PC-9 (cell line): Measurements from ENCODE around the gene C2CD3. TPM values are rescaled to one million over a fixed set of nuclear protein-coding genes. Genes with fewer than 3 reads are reported as not detected.
"Not testable (repeated sequence)": the region's sequence is repeated elsewhere in the genome, so short reads cannot be mapped to it uniquely, and the experiment has no call there.

Experiments used
- BruUV-seq: library from RNA; stranded (reverse); fragments of 400-500 nt; replicated peaks from 2 replicates; lab custom pipeline; 2021; lab: Mats Ljungman, UMichigan
- CTCF ChIA-PET: fragments of 300-600 bp; sonication (Branson Sonifier 250); formaldehyde crosslinking; loops from one replicate; lab custom pipeline; 2022; ENCODE audit warnings: antibody characterized with exemption; lab: Charles Lee
- POLR2A ChIA-PET: fragments of 300-600 bp; sonication (Branson Sonifier 250); formaldehyde crosslinking; loops from one replicate; lab custom pipeline; 2022; ENCODE audit warnings: antibody characterized with exemption; ENCODE audit not compliant: unreplicated experiment; lab: Charles Lee
- DNase-seq, 2 experiments: peaks; one replicate each; pipeline versions ENCODE4 v3.0.0 to v3.0.0-alpha.2; 2015 to 2022; ENCODE audit warnings: mixed read lengths in 1 of 2
- H2AFZ ChIP-seq: fragments of 200-600 bp; sonication (generic); 2 replicates; pipeline ENCODE4 v1.8.1; 2017; ENCODE audit warnings: antibody characterized with exemption
- H3F3A ChIP-seq: fragments of 200-600 bp; sonication (generic); 2 replicates; pipeline ENCODE4 v1.8.1; 2017; ENCODE audit warnings: antibody characterized with exemption, mild to moderate bottlenecking, low read depth; ENCODE audit not compliant: insufficient read depth
- H3K27ac ChIP-seq: fragments of 200-600 bp; sonication (generic); 2 replicates; pipeline ENCODE4 v1.6.1; 2016; ENCODE audit warnings: mixed run types
- H3K27me3 ChIP-seq: fragments of 200-600 bp; sonication (generic); 2 replicates; pipeline ENCODE4 v1.6.1; 2016; ENCODE audit warnings: low read depth, mixed run types; ENCODE audit not compliant: insufficient read depth
- H3K36me3 ChIP-seq: fragments of 200-600 bp; sonication (generic); 2 replicates; pipeline ENCODE4 v1.6.1; 2016; ENCODE audit warnings: low read depth, mixed run types
- H3K4me1 ChIP-seq: fragments of 200-600 bp; sonication (generic); replicated peaks from 2 replicates; pipeline ENCODE4 v1.6.1; 2016; ENCODE audit warnings: mixed run types; ENCODE audit not compliant: insufficient read depth
- H3K4me2 ChIP-seq: fragments of 200-600 bp; sonication (generic); 2 replicates; pipeline ENCODE4 v1.6.1; 2017; ENCODE audit warnings: mixed run types
- H3K4me3 ChIP-seq: fragments of 200-600 bp; sonication (generic); 2 replicates; pipeline ENCODE4 v1.6.1; 2016; ENCODE audit warnings: mixed run types
- H3K79me2 ChIP-seq: fragments of 200-600 bp; sonication (generic); 2 replicates; pipeline ENCODE4 v1.6.1; 2017; ENCODE audit warnings: low read depth, mixed run types
- H3K9me2 ChIP-seq: fragments of 200-600 bp; sonication (generic); 2 replicates; pipeline ENCODE4 v1.8.1; 2017; ENCODE audit warnings: mild to moderate bottlenecking; ENCODE audit not compliant: insufficient read depth
- H3K9me3 ChIP-seq: fragments of 200-600 bp; sonication (generic); 2 replicates; pipeline ENCODE4 v1.8.1; 2016; ENCODE audit warnings: low read depth; ENCODE audit not compliant: insufficient read depth
- H4K20me1 ChIP-seq: fragments of 200-600 bp; sonication (generic); 2 replicates; pipeline ENCODE4 v1.8.1; 2017; ENCODE audit not compliant: insufficient read depth
- EZH2 ChIP-seq: fragments of 200-600 bp; sonication (generic); IDR thresholded peaks from 2 replicates; pipeline ENCODE4 v1.8.0; 2017; ENCODE audit warnings: antibody characterized with exemption, low read depth
- intact Hi-C: fragments of 100-400 bp; cut with micrococcal nuclease; formaldehyde crosslinking; loops from one replicate; pipeline ENCODE4 v1.10.0; 2022; ENCODE audit not compliant: unreplicated experiment
- total RNA-seq: library from RNA; stranded (reverse); gene quantifications from 2 replicates; pipeline ENCODE4 v1.2.3, GENCODE V29; 2021
- TF ChIP-seq, protein P1 (sequence below): fragments of 200-600 bp; sonication (generic); conservative IDR thresholded peaks from 2 replicates; pipeline ENCODE4 v1.6.1; 2017; ENCODE audit warnings: mixed run types, antibody characterized with exemption, mild to moderate bottlenecking, moderate library complexity

The C2CD3 gene
- total RNA-seq, 1 experiment from 2014 or later, result 50.0 TPM

- Histone ChIP-seq H3K4me2 (no peak overlapping the region), H2AFZ (no peak overlapping the region), H3K36me3 (peaks cover 30% of the 10 kb centered on the region), H4K20me1 (no peaks in the 10 kb centered on the region), H3K4me1 (peaks cover 8% of the 10 kb centered on the region), H3K4me3 (no peak overlapping the region), H3K27ac (no peak overlapping the region), H3K9me2 (no peaks in the 10 kb centered on the region), H3K27me3 (no peaks in the 10 kb centered on the region), H3K9me3 (no peaks in the 10 kb centered on the region), H3K79me2 (0 out of 2 replicates have a peak, but pooled peaks cover 3% of the 10 kb centered on the region), H3F3A (peaks cover 4% of the 10 kb centered on the region)
- DNase-seq, result no peak
- CTCF ChIA-PET, result no interaction called here
- POLR2A ChIA-PET, result no interaction called here
- intact Hi-C loops, result no loop called here
- TF ChIP-seq, protein P1, sequence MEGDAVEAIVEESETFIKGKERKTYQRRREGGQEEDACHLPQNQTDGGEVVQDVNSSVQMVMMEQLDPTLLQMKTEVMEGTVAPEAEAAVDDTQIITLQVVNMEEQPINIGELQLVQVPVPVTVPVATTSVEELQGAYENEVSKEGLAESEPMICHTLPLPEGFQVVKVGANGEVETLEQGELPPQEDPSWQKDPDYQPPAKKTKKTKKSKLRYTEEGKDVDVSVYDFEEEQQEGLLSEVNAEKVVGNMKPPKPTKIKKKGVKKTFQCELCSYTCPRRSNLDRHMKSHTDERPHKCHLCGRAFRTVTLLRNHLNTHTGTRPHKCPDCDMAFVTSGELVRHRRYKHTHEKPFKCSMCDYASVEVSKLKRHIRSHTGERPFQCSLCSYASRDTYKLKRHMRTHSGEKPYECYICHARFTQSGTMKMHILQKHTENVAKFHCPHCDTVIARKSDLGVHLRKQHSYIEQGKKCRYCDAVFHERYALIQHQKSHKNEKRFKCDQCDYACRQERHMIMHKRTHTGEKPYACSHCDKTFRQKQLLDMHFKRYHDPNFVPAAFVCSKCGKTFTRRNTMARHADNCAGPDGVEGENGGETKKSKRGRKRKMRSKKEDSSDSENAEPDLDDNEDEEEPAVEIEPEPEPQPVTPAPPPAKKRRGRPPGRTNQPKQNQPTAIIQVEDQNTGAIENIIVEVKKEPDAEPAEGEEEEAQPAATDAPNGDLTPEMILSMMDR, result no peak
- no peak for TF ChIP-seq EZH2
- no TSS peak for BruUV-seq
These were observed 38.0 kb downstream of the C2CD3 start for GRCh38 chr11:74132833-74133232.

DNA sequence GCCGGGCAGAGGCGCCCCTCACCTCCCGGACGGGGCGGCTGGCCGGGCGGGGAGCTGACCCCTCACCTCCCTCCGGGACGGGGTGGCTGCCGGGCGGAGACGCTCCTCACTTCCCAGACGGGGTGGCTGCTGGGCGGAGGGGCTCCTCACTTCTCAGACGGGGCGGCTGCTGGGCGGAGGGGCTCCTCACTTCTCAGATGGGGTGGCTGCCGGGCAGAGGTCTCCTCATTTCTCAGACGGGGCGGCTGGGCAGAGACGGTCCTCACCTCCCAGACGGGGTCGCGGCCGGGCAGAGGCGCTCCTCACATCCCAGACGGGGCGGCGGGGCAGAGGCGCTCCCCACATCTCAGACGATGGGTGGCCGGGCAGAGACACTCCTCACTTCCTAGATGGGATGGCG, 41.7 kb downstream of the C2CD3 start:
- H2AFZ ChIP-seq, CTCF ChIA-PET, intact Hi-C loops, H3K27ac ChIP-seq, POLR2A ChIA-PET, H3K79me2 ChIP-seq, BruUV-seq, H3K27me3 ChIP-seq, H3K9me3 ChIP-seq, H3K4me2 ChIP-seq, DNase-seq, H3K4me3 ChIP-seq, H3F3A ChIP-seq, H3K4me1 ChIP-seq, H3K9me2 ChIP-seq, H4K20me1 ChIP-seq: not testable (repeated sequence)
- H3K36me3 ChIP-seq, result peaks cover 14% of the 10 kb centered on the region

- intact Hi-C loops, result no loop called here
- ChIA-PET CTCF (no interaction called here), POLR2A (interaction anchor here (0.5 kb wide), 2 partner anchors 60 to 646 kb away, joined by 3 to 6 read pairs; no protein-coding TSS in a partner anchor)
- no peak for DNase-seq
- no peaks in the 10 kb centered on the region for H3K9me2 ChIP-seq
- H4K20me1 ChIP-seq, result no peaks in the 10 kb centered on the region
- no peaks in the 10 kb centered on the region for H3K9me3 ChIP-seq
- H3K79me2 ChIP-seq, result no peaks in the 10 kb centered on the region
- peaks cover 10% of the 10 kb centered on the region; the same call in 1 of the 2 replicates for H3F3A ChIP-seq
- H3K27me3 ChIP-seq, result no peaks in the 10 kb centered on the region
- no peak overlapping the region for H3K4me2 ChIP-seq
- no TSS peak for BruUV-seq
- H3K4me3 ChIP-seq, result no peak overlapping the region
- H3K27ac ChIP-seq, result no peak overlapping the region
- TF ChIP-seq, protein P1, result no peak
- TF ChIP-seq EZH2, result no peak
- no peaks in the 10 kb centered on the region for H3K4me1 ChIP-seq
- no peak overlapping the region for H2AFZ ChIP-seq
- peaks cover 8% of the 10 kb centered on the region; the same call in 1 of the 2 replicates for H3K36me3 ChIP-seq
These were observed 47.8 kb downstream of the C2CD3 start for GRCh38 chr11:74123008-74123448.

GRCh38 chr11:74121804-74122203, 49.0 kb downstream of the C2CD3 start:
- no peak for DNase-seq
- no peaks in the 10 kb centered on the region for H4K20me1 ChIP-seq

More at GRCh38 chr11:74121804-74122203, 49.0 kb downstream of the C2CD3 start:
- Histone ChIP-seq H3K36me3 (peaks cover 8% of the 10 kb centered on the region; the same call in 1 of the 2 replicates), H3K9me2 (no peaks in the 10 kb centered on the region), H3K9me3 (no peaks in the 10 kb centered on the region), H3K79me2 (no peaks in the 10 kb centered on the region), H3K27ac (no peak overlapping the region), H3K4me2 (no peak overlapping the region), H3F3A (peaks cover 10% of the 10 kb centered on the region; the same call in 1 of the 2 replicates), H2AFZ (no peak overlapping the region), H3K4me1 (no peaks in the 10 kb centered on the region), H3K4me3 (no peak overlapping the region), H3K27me3 (no peaks in the 10 kb centered on the region)
- POLR2A ChIA-PET, result no interaction called here
- intact Hi-C loops, result no loop called here
- no TSS peak for BruUV-seq
- TF ChIP-seq, protein P1, result no peak
- no peak for TF ChIP-seq EZH2
- CTCF ChIA-PET, result no interaction called here
